H1 (cell line): ENCODE data around the gene C9orf43. TPM values are rescaled to one million over a fixed set of nuclear protein-coding genes. Genes with fewer than 3 reads are reported as not detected.

Experiments
- CTCF ChIA-PET: fragments of 300-600 bp; sonication (Branson Sonifier 250); formaldehyde crosslinking; loops from one replicate; lab custom pipeline; 2021; ENCODE audit not compliant: partially characterized antibody; lab: Charles Lee
- POLR2A ChIA-PET: fragments of 300-600 bp; sonication (Branson Sonifier 250); formaldehyde crosslinking; loops from one replicate; lab custom pipeline; 2021; ENCODE audit warnings: inconsistent platforms; ENCODE audit not compliant: partially characterized antibody; lab: Charles Lee
- DNase-seq, 2 experiments: peaks; one replicate each; pipeline versions ENCODE4 v3.0.0 to v3.0.0-alpha.2; 2010 to 2022; ENCODE audit warnings: low spot score in 2 of 2, low read depth in 1 of 2, mixed read lengths in 1 of 2
- FAIRE-seq: peaks from 2 replicates; lab custom pipeline; 2011; peaks lifted over from hg19 to GRCh38; lab: Jason Lieb, UNC
- H2AFZ ChIP-seq: 2 replicates; pipeline ENCODE4 v1.8.1; 2012; ENCODE audit warnings: low read length, inconsistent platforms
- H2AK5ac ChIP-seq: 2 replicates; pipeline ENCODE4 v1.6.1; 2013; ENCODE audit warnings: low read depth, low read length
- H2BK120ac ChIP-seq: replicated peaks from 2 replicates; pipeline ENCODE3; 2013; ENCODE audit warnings: low read depth, low read length, inconsistent platforms
- H2BK12ac ChIP-seq: 2 replicates; pipeline ENCODE4 v1.6.1; 2013; ENCODE audit warnings: low read depth, low read length
- H2BK15ac ChIP-seq: 2 replicates; pipeline ENCODE4 v1.6.1; 2013; ENCODE audit warnings: low read length
- H2BK20ac ChIP-seq: 2 replicates; pipeline ENCODE4 v1.6.1; 2013; ENCODE audit warnings: low read length
- H2BK5ac ChIP-seq: 2 replicates; pipeline ENCODE4 v1.6.1; 2013; ENCODE audit warnings: low read depth, low read length
- H3K14ac ChIP-seq: 2 replicates; pipeline ENCODE4 v1.6.1; 2013; ENCODE audit warnings: inconsistent platforms; ENCODE audit not compliant: insufficient read length
- H3K18ac ChIP-seq: 2 replicates; pipeline ENCODE4 v1.6.1; 2013; ENCODE audit warnings: low read length; ENCODE audit errors: extremely low read depth
- H3K23ac ChIP-seq: 2 replicates; pipeline ENCODE4 v1.6.1; 2013; ENCODE audit warnings: inconsistent platforms; ENCODE audit not compliant: insufficient read length
- H3K23me2 ChIP-seq: 2 replicates; pipeline ENCODE4 v1.6.1; 2013; ENCODE audit warnings: low read depth, low read length
- H3K27ac ChIP-seq: 2 replicates; pipeline ENCODE4 v1.6.1; 2011; ENCODE audit warnings: low read depth, low read length, inconsistent platforms
- H3K27me3 ChIP-seq, 4 experiments: replicated peaks in 1 of 4; 1 replicate in 1 of 4; 2 replicates in 3 of 4; pipeline versions ENCODE4 v1.6.1 to v1.8.1; 2011 to 2013; ENCODE audit warnings: low read length in 3 of 4, mild to moderate bottlenecking in 3 of 4, inconsistent platforms in 2 of 4, mixed read lengths in 2 of 4, moderate library complexity in 1 of 4; ENCODE audit not compliant: control insufficient read depth in 3 of 4, insufficient read depth in 3 of 4; ENCODE audit errors: extremely low read depth in 1 of 4
- H3K36me3 ChIP-seq, 4 experiments: 2 replicates each; pipeline versions ENCODE4 v1.6.1 to v1.8.1; 2011 to 2013; ENCODE audit warnings: mild to moderate bottlenecking in 4 of 4, low read length in 3 of 4, moderate library complexity in 2 of 4, control low read depth in 1 of 4, inconsistent platforms in 1 of 4; ENCODE audit not compliant: insufficient read depth in 4 of 4, control insufficient read depth in 2 of 4
- H3K4ac ChIP-seq: replicated peaks from 2 replicates; pipeline ENCODE3; 2013; ENCODE audit warnings: low read length, low read depth, mixed read lengths, inconsistent platforms; ENCODE audit not compliant: insufficient read length
- H3K4me1 ChIP-seq, 4 experiments: replicated peaks in 1 of 4; 1 replicate in 1 of 4; 2 replicates in 3 of 4; pipeline versions ENCODE4 v1.6.1 to v1.8.1; 2011 to 2013; ENCODE audit warnings: low read length in 3 of 4, inconsistent platforms in 2 of 4, mixed read lengths in 1 of 4; ENCODE audit not compliant: insufficient read depth in 4 of 4, control insufficient read depth in 3 of 4
- H3K4me2 ChIP-seq, 2 experiments: 2 replicates each; pipeline versions ENCODE4 v1.6.1 to v1.8.1; 2011 to 2013; ENCODE audit warnings: low read depth in 2 of 2, low read length in 2 of 2, control low read depth in 1 of 2, inconsistent platforms in 1 of 2, mild to moderate bottlenecking in 1 of 2; ENCODE audit not compliant: insufficient read depth in 1 of 2
- H3K4me3 ChIP-seq, 4 experiments: fragments of 200-600, 300-600 bp in 1 of 4; sonication (generic), shearing (Covaris generic), sonication (Bioruptor Twin) in 1 of 4; 2 replicates each; pipeline versions ENCODE4 v1.5.1 to v1.8.1; 2011 to 2016; ENCODE audit warnings: low read length in 4 of 4, low read depth in 3 of 4, control low read depth in 2 of 4, inconsistent platforms in 2 of 4, mild to moderate bottlenecking in 2 of 4, mixed read lengths in 1 of 4, moderate library complexity in 1 of 4; ENCODE audit not compliant: insufficient read depth in 2 of 4; ENCODE audit errors: extremely low read depth in 1 of 4
- H3K56ac ChIP-seq: replicated peaks from 2 replicates; pipeline ENCODE3; 2013; ENCODE audit warnings: low read depth, mild to moderate bottlenecking, mixed read lengths, low read length, inconsistent platforms; ENCODE audit not compliant: insufficient read length
- H3K79me1 ChIP-seq: 2 replicates; pipeline ENCODE4 v1.6.1; 2013; ENCODE audit warnings: low read depth, low read length, control low read depth
- H3K79me2 ChIP-seq, 2 experiments: 2 replicates each; pipeline versions ENCODE4 v1.6.1 to v1.8.1; 2012 to 2013; ENCODE audit warnings: low read length in 2 of 2, mild to moderate bottlenecking in 2 of 2, inconsistent platforms in 1 of 2; ENCODE audit not compliant: insufficient read depth in 2 of 2, control insufficient read depth in 1 of 2
- H3K9ac ChIP-seq, 4 experiments: replicated peaks in 1 of 4; 1 replicate in 1 of 4; 2 replicates in 3 of 4; pipeline versions ENCODE4 v1.6.1 to v1.8.1; 2011 to 2013; ENCODE audit warnings: low read depth in 3 of 4, low read length in 3 of 4, control low read depth in 2 of 4, mild to moderate bottlenecking in 2 of 4, moderate library complexity in 2 of 4, inconsistent platforms in 1 of 4; ENCODE audit errors: extremely low read depth in 1 of 4
- H3K9me3 ChIP-seq, 2 experiments: 2 replicates each; pipeline versions ENCODE4 v1.6.1 to v1.8.1; 2012 to 2013; ENCODE audit warnings: mild to moderate bottlenecking in 2 of 2, moderate library complexity in 2 of 2, control low read depth in 1 of 2, inconsistent platforms in 1 of 2, low read depth in 1 of 2, low read length in 1 of 2, mixed read lengths in 1 of 2; ENCODE audit not compliant: insufficient read depth in 2 of 2
- H4K20me1 ChIP-seq, 2 experiments: replicated peaks in 1 of 2; 2 replicates each; pipeline versions ENCODE3 to v1.8.1; 2011 to 2013; ENCODE audit warnings: inconsistent platforms in 2 of 2, low read length in 2 of 2, mild to moderate bottlenecking in 1 of 2; ENCODE audit not compliant: insufficient read depth in 2 of 2, control insufficient read depth in 1 of 2
- H4K5ac ChIP-seq: 2 replicates; pipeline ENCODE4 v1.6.1; 2013; ENCODE audit warnings: low read length, low read depth, mixed read lengths, inconsistent platforms; ENCODE audit not compliant: insufficient read length
- H4K8ac ChIP-seq: 2 replicates; pipeline ENCODE4 v1.8.0; 2013; ENCODE audit warnings: mild to moderate bottlenecking, moderate library complexity, low read length, inconsistent platforms; ENCODE audit not compliant: insufficient read depth; ENCODE audit errors: extremely low read depth
- H4K91ac ChIP-seq: replicated peaks from 2 replicates; pipeline ENCODE3; 2013; ENCODE audit warnings: low read length, mixed read lengths, inconsistent platforms; ENCODE audit not compliant: insufficient read length
- CTCF ChIP-seq, 3 experiments: IDR thresholded peaks; 1 replicate in 2 of 3; 2 replicates in 1 of 3; pipeline versions ENCODE4 v1.5.1 to v1.6.1; 2011; ENCODE audit warnings: low read length in 3 of 3, mild to moderate bottlenecking in 3 of 3, inconsistent platforms in 2 of 3, low read depth in 1 of 3, moderate library complexity in 1 of 3; ENCODE audit not compliant: insufficient read depth in 1 of 3; ENCODE audit errors: control extremely low read depth in 1 of 3
- E2F6 ChIP-seq: IDR thresholded peaks from 2 replicates; pipeline ENCODE4 v1.6.1; 2012; ENCODE audit warnings: inconsistent platforms
- HDAC2 ChIP-seq, 2 experiments: fragments of 300-600 bp in 1 of 2; sonication (generic) in 1 of 2; IDR thresholded peaks; 2 replicates each; pipeline ENCODE4 v1.6.1; 2011 to 2012; ENCODE audit warnings: low read depth in 2 of 2, low read length in 2 of 2, mild to moderate bottlenecking in 2 of 2, moderate library complexity in 2 of 2, borderline replicate concordance in 1 of 2, inconsistent platforms in 1 of 2
- RFX5 ChIP-seq: IDR thresholded peaks from 2 replicates; pipeline ENCODE4 v1.6.1; 2011; ENCODE audit warnings: low read depth, low read length, improper control_type of control experiment, borderline replicate concordance
- RXRA ChIP-seq: IDR thresholded peaks from 2 replicates; pipeline ENCODE4 v1.6.1; 2011; ENCODE audit warnings: low read depth, mild to moderate bottlenecking, low read length, moderate library complexity; ENCODE audit not compliant: insufficient read depth
- SIRT6 ChIP-seq: IDR thresholded peaks from one replicate; pipeline ENCODE4 v1.7.1; 2012; ENCODE audit warnings: low read length, inconsistent platforms
- SUZ12 ChIP-seq: fragments of 200-600 bp; sonication (generic); IDR thresholded peaks from 2 replicates; pipeline ENCODE4 v1.6.1; 2012; ENCODE audit warnings: mild to moderate bottlenecking, inconsistent platforms, low read length, moderate library complexity, mixed read lengths
- TAF7 ChIP-seq: optimal IDR thresholded peaks from 2 replicates; pipeline ENCODE3; 2011; ENCODE audit warnings: low read depth, mild to moderate bottlenecking, inconsistent platforms, low read length, moderate library complexity, borderline replicate concordance
- YY1 ChIP-seq: IDR thresholded peaks from 2 replicates; pipeline ENCODE4 v1.6.1; 2011; ENCODE audit warnings: low read depth, mild to moderate bottlenecking, low read length
- WGBS, 2 experiments: shearing (Covaris generic) in 1 of 2; methylation state at CpG; one replicate each; pipeline versions ENCODE4 v1.1.6 to v1.1.7; 2013 to 2015; ENCODE audit warnings: low lambda C conversion rate in 2 of 2, mixed read lengths in 2 of 2, inconsistent platforms in 1 of 2, low coverage in 1 of 2, missing lambda C conversion rate in 1 of 2; ENCODE audit not compliant: insufficient replicate concordance in 2 of 2, insufficient coverage in 1 of 2, insufficient read length in 1 of 2; ENCODE audit errors: extremely low coverage in 1 of 2, missing lambda C conversion rate in 1 of 2; 5-methylcytosine and 5-hydroxymethylcytosine counted together
- polyA plus RNA-seq, 7 experiments: library from polyadenylated mRNA; depleted of rRNA in 3 of 7; stranded (reverse) in 5 of 7; unstranded in 2 of 7; fragments of >200 nt in 5 of 7; fragments of 200-250 nt in 2 of 7; gene quantifications; 1 replicate in 5 of 7; 2 replicates in 1 of 7; 4 replicates in 1 of 7; pipeline versions ENCODE4 v1.2.1 to v1.2.3, GENCODE V29; 2011 to 2013; ENCODE audit warnings: missing spikeins in 2 of 7, mixed read lengths in 2 of 7
- total RNA-seq: library from RNA; stranded (reverse); fragmentation: NEBNext Ultra II Directional; extraction: Animal tissue kit (Norgen Biotek cat#: 25700); gene quantifications from 2 replicates; pipeline ENCODE4 v1.2.1, GENCODE V29; 2021

C9orf43 gene
- total and polyA plus RNA-seq, 2 of the 8 experiments (the other 6 are each of a cell fraction or from before 2014, with no cell fraction given) = 0.35 to 0.52 TPM

GRCh38 chr9:113370806-113371325, 39.7 kb upstream of the C9orf43 start:
- no peak overlapping the region for H3K4me3 ChIP-seq
- H3K79me2 ChIP-seq = peaks cover 0 to 5% of the 10 kb centered on the region in 2 experiments; a peak in 1 of 4 replicates
- no peak overlapping the region for H3K4ac ChIP-seq
- no peak overlapping the region for H3K56ac ChIP-seq
- H2BK120ac ChIP-seq = no peak overlapping the region
- no peak overlapping the region for H4K91ac ChIP-seq
- no peak overlapping the region for H3K9ac ChIP-seq
- H3K14ac ChIP-seq = no peak overlapping the region
- no peak overlapping the region for H2BK5ac ChIP-seq
- no peak overlapping the region for H2AFZ ChIP-seq
- no peak overlapping the region for H3K4me2 ChIP-seq
- no peak overlapping the region for H3K23ac ChIP-seq
- no peak overlapping the region for H2BK12ac ChIP-seq
- H4K8ac ChIP-seq = no peak overlapping the region
- WGBS, 2 experiments = 86% methylated on average over 8 of the region's 8 CpGs; no CpG with 5 or more reads in 1 of the 2 experiments
- POLR2A ChIA-PET = interaction anchor here (1.0 to 2.8 kb wide), 7 partner anchors 8 to 39 kb away, joined by 3 to 11 read pairs (median 3); partner anchors contain the start of genes ALAD, BSPRY, C9orf43 and POLE3
- peaks cover 0 to 2% of the 10 kb centered on the region in 2 experiments for H4K20me1 ChIP-seq
- DNase-seq = no peak
- no peak overlapping the region for H3K27ac ChIP-seq
- H4K5ac ChIP-seq = no peak overlapping the region
- no peak overlapping the region for H2AK5ac ChIP-seq
- H3K36me3 ChIP-seq = peaks cover 0 to 19% (median 2%) of the 10 kb centered on the region in 4 experiments; a peak in 4 of 8 replicates
- no peak overlapping the region for H3K18ac ChIP-seq
- CTCF ChIA-PET = interaction anchor here (0.9 to 1.2 kb wide), 3 partner anchors 10 to 27 kb away, joined by 3 to 6 read pairs (median 4); no protein-coding TSS in a partner anchor
- H3K9me3 ChIP-seq = no peaks in the 10 kb centered on the region
- no peaks in the 10 kb centered on the region for H3K27me3 ChIP-seq
- H3K4me1 ChIP-seq = peaks cover 0 to 5% (median 2%) of the 10 kb centered on the region in 4 experiments; a peak in 3 of 7 replicates
- no peak overlapping the region for H2BK20ac ChIP-seq
- FAIRE-seq = no peak
- H3K79me1 ChIP-seq = no peaks in the 10 kb centered on the region
- H2BK15ac ChIP-seq = no peak overlapping the region
- H3K23me2 ChIP-seq = no peaks in the 10 kb centered on the region
- TF ChIP-seq RFX5 (no peak), HDAC2 (IDR thresholded peaks at IDR 0.05; ENCODE audit: borderline replicate concordance in 1 of 2, low read depth in 2 of 2, low read length in 2 of 2) (no peak), TAF7 (no peak), RXRA (no peak), CTCF (IDR thresholded peaks at IDR 0.05; ENCODE audit: control extremely low read depth in 1 of 3, insufficient read depth in 1 of 3, low read depth in 1 of 3, low read length in 3 of 3) (no peak), SIRT6 (no peak), YY1 (no peak), E2F6 (no peak), SUZ12 (no peak)
